Uterus (tissue), 4 donors: ENCODE results near the gene SNX5. TPM values are rescaled to one million over a fixed set of nuclear protein-coding genes. Genes with fewer than 3 reads are reported as not detected.

Experiments
- DNase-seq, 2 donors: peaks; one replicate each; pipeline ENCODE4 v3.0.0-alpha.2; 2019 to 2020
- H3K27ac ChIP-seq, 2 donors: fragments of 200-600 bp; sonication (generic); 1 replicate in 1 of 2; 2 replicates in 1 of 2; pipeline ENCODE4 v1.5.1; 2016 to 2018
- H3K27me3 ChIP-seq, 2 donors: fragments of 200-600 bp; sonication (generic); one replicate each; pipeline ENCODE4 v1.5.1; 2018 to 2019; ENCODE audit warnings: control low read depth in 1 of 2
- H3K36me3 ChIP-seq, 2 donors: fragments of 200-600 bp; sonication (generic); one replicate each; pipeline ENCODE4 v1.5.1; 2019; ENCODE audit warnings: control low read depth in 1 of 2
- H3K4me1 ChIP-seq, 2 donors: fragments of 200-600 bp; sonication (generic); one replicate each; pipeline ENCODE4 v1.5.1; 2018 to 2019; ENCODE audit warnings: control low read depth in 1 of 2
- H3K4me3 ChIP-seq, 2 donors: fragments of 200-600 bp; sonication (generic); 1 replicate in 1 of 2; 2 replicates in 1 of 2; pipeline ENCODE4 v1.5.1; 2018 to 2019; ENCODE audit warnings: mild to moderate bottlenecking in 1 of 2
- H3K9me3 ChIP-seq, 2 donors: fragments of 200-600 bp; sonication (generic); one replicate each; pipeline ENCODE4 v1.5.1; 2019; ENCODE audit warnings: control low read depth in 1 of 2
- POLR2A ChIP-seq, 2 donors: fragments of 450-650 bp; IDR thresholded peaks; one replicate each; pipeline ENCODE4 v1.6.1; 2016; ENCODE audit warnings: antibody characterized with exemption in 2 of 2, mild to moderate bottlenecking in 1 of 2, moderate library complexity in 1 of 2
- intact Hi-C: fragments of 100-400 bp; cut with DNase I; formaldehyde crosslinking; loops from one replicate; pipeline ENCODE4 v1.15.1; 2023; ENCODE audit warnings: low total_unique reads
- total RNA-seq, 4 donors: library from RNA; depleted of rRNA in 3 of 4; stranded (reverse); fragments of >200 nt in 3 of 4; gene quantifications; one replicate each; pipeline versions ENCODE4 v1.1.0 to v1.2.4, GENCODE V29; 2014 to 2023
- TF ChIP-seq, protein P1 (sequence below), 4 experiments: fragments of 200-600 bp in 2 of 4; fragments of 450-650 bp in 2 of 4; sonication (generic) in 2 of 4; IDR thresholded peaks; one replicate each; pipeline ENCODE4 v1.5.1; 2016 to 2019; ENCODE audit warnings: antibody characterized with exemption in 4 of 4, mild to moderate bottlenecking in 2 of 4, moderate library complexity in 1 of 4
- donor health status: DM: yes; HTN: yes; CAD: no.

SNX5 gene
- total RNA-seq, 4 donors from 2014 or later, result 71.2 to 207 (median 110) TPM

DNA sequence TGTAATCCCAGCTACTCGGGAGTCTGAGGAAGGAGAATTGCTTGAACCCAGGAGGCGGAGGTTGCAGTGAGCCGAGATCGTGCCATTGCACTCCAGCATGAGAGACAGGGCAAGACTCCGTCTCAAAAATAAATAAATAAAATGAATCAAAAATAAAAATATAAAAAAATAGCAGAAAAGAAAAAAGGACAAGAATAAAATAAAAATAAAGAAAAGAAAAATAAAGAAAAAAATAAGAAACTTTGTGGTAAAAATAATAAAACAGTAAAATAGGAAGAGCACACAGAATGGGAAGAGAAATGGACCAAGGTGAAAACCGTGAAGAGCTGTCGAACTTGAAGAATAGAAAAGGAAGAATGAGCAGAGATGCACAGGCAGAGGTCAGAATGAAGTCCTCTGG, 63.0 kb downstream of the SNX5 start:
- intact Hi-C loops, result no loop called here
- H3K4me1 ChIP-seq, result no peaks in the 10 kb centered on the region
- TF ChIP-seq, protein P1, sequence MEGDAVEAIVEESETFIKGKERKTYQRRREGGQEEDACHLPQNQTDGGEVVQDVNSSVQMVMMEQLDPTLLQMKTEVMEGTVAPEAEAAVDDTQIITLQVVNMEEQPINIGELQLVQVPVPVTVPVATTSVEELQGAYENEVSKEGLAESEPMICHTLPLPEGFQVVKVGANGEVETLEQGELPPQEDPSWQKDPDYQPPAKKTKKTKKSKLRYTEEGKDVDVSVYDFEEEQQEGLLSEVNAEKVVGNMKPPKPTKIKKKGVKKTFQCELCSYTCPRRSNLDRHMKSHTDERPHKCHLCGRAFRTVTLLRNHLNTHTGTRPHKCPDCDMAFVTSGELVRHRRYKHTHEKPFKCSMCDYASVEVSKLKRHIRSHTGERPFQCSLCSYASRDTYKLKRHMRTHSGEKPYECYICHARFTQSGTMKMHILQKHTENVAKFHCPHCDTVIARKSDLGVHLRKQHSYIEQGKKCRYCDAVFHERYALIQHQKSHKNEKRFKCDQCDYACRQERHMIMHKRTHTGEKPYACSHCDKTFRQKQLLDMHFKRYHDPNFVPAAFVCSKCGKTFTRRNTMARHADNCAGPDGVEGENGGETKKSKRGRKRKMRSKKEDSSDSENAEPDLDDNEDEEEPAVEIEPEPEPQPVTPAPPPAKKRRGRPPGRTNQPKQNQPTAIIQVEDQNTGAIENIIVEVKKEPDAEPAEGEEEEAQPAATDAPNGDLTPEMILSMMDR (IDR thresholded peaks at IDR 0.05), result no peak
- TF ChIP-seq POLR2A (IDR thresholded peaks at IDR 0.05), result no peak
- no peak overlapping the region for H3K27ac ChIP-seq
- H3K27me3 ChIP-seq, result no peaks in the 10 kb centered on the region
- H3K36me3 ChIP-seq, result no peaks in the 10 kb centered on the region
- no peaks in the 10 kb centered on the region for H3K9me3 ChIP-seq
- H3K4me3 ChIP-seq, result no peak overlapping the region
- no peak for DNase-seq

DNA sequence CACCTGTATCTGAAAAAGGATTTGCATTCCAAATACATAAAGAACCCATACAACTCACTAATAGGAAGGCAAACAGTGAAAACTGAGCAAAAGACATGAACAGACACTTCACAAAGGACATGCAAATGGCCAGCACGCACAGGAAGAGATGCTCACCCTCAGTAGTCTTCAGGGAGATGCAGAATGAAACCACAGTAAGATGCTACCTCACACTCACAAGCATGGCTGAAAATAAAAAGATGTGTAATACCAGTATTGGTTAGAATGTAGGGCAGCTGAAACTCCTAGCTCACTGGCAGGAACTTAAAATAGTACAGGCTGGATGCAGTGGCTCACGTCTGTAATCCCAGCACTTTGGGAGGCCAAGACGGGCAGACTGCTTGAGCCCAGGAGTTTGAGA, 64.6 kb downstream of the SNX5 start:
- intact Hi-C loops, result no loop called here
- H3K9me3 ChIP-seq, result no peaks in the 10 kb centered on the region
- no peak for DNase-seq

DNA sequence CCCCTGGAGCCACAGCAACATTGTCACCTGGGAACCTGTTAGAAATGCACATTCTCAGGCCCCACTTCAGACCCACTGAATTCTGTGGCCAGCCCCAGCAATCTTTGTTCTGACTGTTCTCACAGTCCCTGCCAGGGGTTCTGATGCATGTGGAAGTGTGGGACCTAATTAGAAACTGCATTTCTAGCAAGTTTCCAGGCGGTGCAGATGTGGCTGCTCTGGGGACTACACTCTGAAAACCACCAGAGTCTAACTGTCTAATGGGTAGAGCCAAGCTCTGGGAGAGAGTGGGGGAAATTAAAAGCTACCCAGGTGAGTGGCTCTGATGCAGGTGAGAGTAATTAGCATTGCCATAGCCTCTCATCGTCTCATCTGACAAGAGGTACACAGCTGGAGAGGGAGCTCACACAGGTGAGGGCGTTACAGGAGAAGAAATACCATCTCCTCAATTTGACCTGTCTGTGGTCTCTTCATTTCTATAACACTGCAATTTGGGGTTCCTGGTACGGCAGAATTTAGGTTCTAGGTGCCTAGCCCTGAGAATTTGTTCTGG, 66.0 kb downstream of the SNX5 start:
- intact Hi-C loops, result no loop called here
- Histone ChIP-seq H3K4me1 (no peaks in the 10 kb centered on the region), H3K9me3 (no peaks in the 10 kb centered on the region), H3K4me3 (no peak overlapping the region), H3K27me3 (no peaks in the 10 kb centered on the region), H3K36me3 (no peaks in the 10 kb centered on the region), H3K27ac (no peak overlapping the region)
- TF ChIP-seq, protein P1 (IDR thresholded peaks at IDR 0.05), result no peak
- TF ChIP-seq POLR2A (IDR thresholded peaks at IDR 0.05), result no peak
- DNase-seq, result no peak

More for the DNA sequence above, 64.6 kb downstream of the SNX5 start:
- Histone ChIP-seq H3K27ac (no peak overlapping the region), H3K36me3 (no peaks in the 10 kb centered on the region), H3K27me3 (no peaks in the 10 kb centered on the region), H3K4me3 (no peak overlapping the region), H3K4me1 (no peaks in the 10 kb centered on the region)
- no peak for TF ChIP-seq POLR2A (IDR thresholded peaks at IDR 0.05)
- TF ChIP-seq, protein P1 (IDR thresholded peaks at IDR 0.05), result no peak

DNA sequence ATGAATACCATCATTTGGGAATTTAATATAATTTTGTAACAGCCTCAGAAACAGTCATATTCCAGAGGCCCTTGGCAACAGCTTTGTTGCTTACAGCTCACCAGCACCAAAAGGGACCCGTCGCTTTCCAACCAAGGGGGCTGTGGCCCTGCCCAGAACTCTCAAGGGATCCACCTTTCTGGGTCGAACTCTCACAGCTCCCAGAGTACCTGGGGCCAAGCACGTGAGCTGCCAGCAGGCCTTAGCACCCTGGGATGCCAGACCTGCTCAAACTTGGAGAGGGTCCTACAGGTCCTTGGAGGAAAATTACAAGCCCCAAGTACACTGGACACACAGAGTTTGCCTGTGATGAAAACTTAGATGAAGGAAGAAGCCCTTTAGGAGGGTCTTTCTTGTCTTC, 66.6 kb downstream of the SNX5 start:
- Histone ChIP-seq H3K27ac (no peak overlapping the region), H3K9me3 (no peaks in the 10 kb centered on the region), H3K4me1 (no peaks in the 10 kb centered on the region), H3K4me3 (no peak overlapping the region), H3K36me3 (no peaks in the 10 kb centered on the region), H3K27me3 (no peaks in the 10 kb centered on the region)
- TF ChIP-seq, protein P1 (IDR thresholded peaks at IDR 0.05), result no peak
- DNase-seq, result no peak
- intact Hi-C loops, result no loop called here

DNA sequence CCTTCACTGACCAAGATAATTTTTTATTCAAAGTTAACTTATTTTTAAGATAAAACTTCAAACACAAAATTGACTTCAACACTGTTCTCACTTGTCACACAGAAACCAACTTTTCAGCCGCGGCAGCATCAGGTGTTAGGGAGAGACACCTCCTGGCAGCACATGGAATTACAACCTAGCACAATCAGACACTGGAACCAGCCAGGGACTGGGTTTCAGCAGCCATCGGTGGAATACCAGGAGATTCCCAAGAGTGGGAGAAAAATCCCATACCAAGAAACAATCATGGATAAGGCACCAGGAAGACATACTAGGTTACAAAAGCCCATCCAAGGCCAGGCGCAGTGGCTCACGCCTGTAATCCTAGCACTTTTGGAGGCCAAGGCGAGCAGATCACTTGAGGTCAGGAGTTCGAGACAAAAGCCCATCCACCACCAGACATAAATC, 70.0 kb downstream of the SNX5 start:
- intact Hi-C loops, result no loop called here
- H3K9me3 ChIP-seq, result no peaks in the 10 kb centered on the region
- H3K4me3 ChIP-seq, result no peak overlapping the region
- H3K36me3 ChIP-seq, result no peaks in the 10 kb centered on the region
- peak; percentile 71 to 80 for DNase-seq
- no peaks in the 10 kb centered on the region for H3K27me3 ChIP-seq
- TF ChIP-seq POLR2A (IDR thresholded peaks at IDR 0.05), result no peak
- TF ChIP-seq, protein P1 (IDR thresholded peaks at IDR 0.05), result peak; percentile 90 to 95 (median 94)
- no peaks in the 10 kb centered on the region for H3K4me1 ChIP-seq
- no peak overlapping the region for H3K27ac ChIP-seq
